Neural progenitor cell (in vitro differentiated cells): ENCODE data around the gene DIRAS2.

ENCODE experiments used
- CTCF ChIP-seq: fragments of 200-600 bp; sonication (generic); IDR thresholded peaks from 2 replicates; pipeline ENCODE4 v1.5.1; 2017; ENCODE audit warnings: antibody characterized with exemption, mild to moderate bottlenecking
- EZH2 ChIP-seq: fragments of 200-600 bp; sonication (generic); IDR thresholded peaks from 2 replicates; pipeline ENCODE4 v1.6.1; 2017; ENCODE audit warnings: antibody characterized with exemption, mild to moderate bottlenecking, moderate library complexity

DNA sequence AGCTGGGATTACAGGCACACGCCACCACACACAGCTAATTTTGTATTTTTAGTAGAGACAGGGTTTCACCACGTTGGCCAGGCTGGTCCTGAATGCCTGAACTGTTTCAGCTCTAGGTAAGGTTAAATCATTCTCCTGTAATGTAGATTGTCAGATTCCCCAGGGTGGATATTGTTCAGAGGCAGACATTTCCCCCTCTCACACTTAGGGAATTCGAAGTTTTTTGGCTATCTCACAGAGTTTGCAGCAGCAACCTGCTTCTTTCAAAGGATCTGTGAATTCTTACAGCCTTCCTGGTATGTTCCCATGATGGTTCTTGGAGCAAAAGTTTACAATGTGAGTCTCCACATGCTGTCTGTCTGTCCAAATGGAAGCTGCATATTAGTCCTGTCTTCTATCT is 15.6 kb upstream of the DIRAS2 start:
- TF ChIP-seq CTCF (no peak), EZH2 (no peak)
